Stimulated activated naive CD8-positive, alpha-beta T cell treated with anti-CD3 and anti-CD28 coated beads, Interleukin-15, Interleukin-2, amounts not matched to agents 100 ng/mL and 50 ng/mL, for 24 hours (primary cell): ENCODE results near the gene FLT1.

Experiments used
- H3K27ac Mint-ChIP-seq: one replicate; pipeline ENCODE4 v1.8.0; 2021; ENCODE audit warnings: mild to moderate bottlenecking, mixed read lengths
- H3K27me3 Mint-ChIP-seq: one replicate; pipeline ENCODE4 v1.8.0; 2021; ENCODE audit warnings: mixed read lengths
- H3K36me3 Mint-ChIP-seq: one replicate; pipeline ENCODE4 v1.8.0; 2021; ENCODE audit warnings: low read depth, mixed read lengths
- H3K4me1 Mint-ChIP-seq: one replicate; pipeline ENCODE4 v1.8.0; 2021; ENCODE audit warnings: low read depth, mixed read lengths
- H3K4me3 Mint-ChIP-seq: one replicate; pipeline ENCODE4 v1.8.0; 2021; ENCODE audit warnings: mild to moderate bottlenecking, mixed read lengths
- H3K9me3 Mint-ChIP-seq: one replicate; pipeline ENCODE4 v1.8.0; 2021; ENCODE audit warnings: mixed read lengths

The FLT1 gene

DNA sequence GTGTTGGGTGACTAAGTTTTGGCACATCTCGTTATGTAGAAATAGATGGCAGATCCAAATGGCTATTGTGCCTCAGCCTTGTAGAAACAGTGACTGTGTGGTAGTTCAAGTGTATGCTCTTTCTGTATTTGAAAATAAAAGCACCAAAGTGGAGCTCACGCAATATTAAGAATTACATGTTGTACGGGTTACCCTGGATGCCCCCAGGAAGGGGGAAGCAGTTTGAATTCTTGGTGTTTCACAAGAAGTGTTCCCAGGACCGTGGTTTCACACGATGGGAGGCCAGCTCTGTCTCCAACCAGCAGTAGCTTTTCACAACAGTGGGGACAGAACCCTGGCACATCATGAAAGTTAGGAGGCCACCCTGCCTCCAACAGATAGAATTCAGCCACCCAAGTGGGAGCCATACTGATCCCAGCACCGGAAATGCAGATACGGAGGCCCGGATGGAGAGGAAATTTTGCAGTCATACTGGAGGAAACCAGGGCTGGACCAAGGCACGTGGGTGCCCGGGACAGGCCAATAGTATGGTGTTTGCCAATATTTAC, 8.9 kb downstream of the FLT1 start:
- Mint-ChIP-seq H3K4me3 (no peak overlapping the region), H3K27me3 (peaks cover 28% of the 10 kb centered on the region), H3K4me1 (peaks cover 17% of the 10 kb centered on the region), H3K9me3 (no peaks in the 10 kb centered on the region), H3K27ac (no peak overlapping the region), H3K36me3 (peaks cover 4% of the 10 kb centered on the region)

GRCh38 chr13:28485551-28485950, 9.4 kb downstream of the FLT1 start:
- Mint-ChIP-seq H3K9me3 (no peaks in the 10 kb centered on the region), H3K4me1 (peaks cover 13% of the 10 kb centered on the region), H3K36me3 (peaks cover under 1% of the 10 kb centered on the region), H3K4me3 (no peak overlapping the region), H3K27ac (no peak overlapping the region), H3K27me3 (peaks cover 23% of the 10 kb centered on the region)

DNA sequence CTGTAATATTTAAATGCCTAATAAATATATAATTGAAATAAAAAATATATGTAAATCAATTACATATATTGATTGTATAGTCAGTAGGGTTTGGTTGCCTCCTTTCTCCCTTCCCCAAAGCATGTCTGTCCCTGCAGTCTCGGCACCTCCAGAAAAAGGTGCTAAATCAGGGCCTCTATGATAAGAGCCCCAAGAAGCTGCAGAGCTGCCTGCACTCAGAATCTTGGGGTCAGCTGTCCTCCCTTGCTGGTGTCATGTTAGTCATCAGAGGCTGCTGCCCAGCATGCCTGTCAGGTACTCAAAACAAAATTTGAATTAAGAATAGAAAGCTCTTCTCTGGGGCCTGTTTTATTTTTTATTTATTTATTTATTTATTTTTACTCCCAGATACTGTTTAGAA, 9.8 kb downstream of the FLT1 start:
- Mint-ChIP-seq H3K36me3 (no peaks in the 10 kb centered on the region), H3K4me3 (no peak overlapping the region), H3K27me3 (peaks cover 18% of the 10 kb centered on the region), H3K4me1 (peaks cover 8% of the 10 kb centered on the region), H3K27ac (no peak overlapping the region), H3K9me3 (no peaks in the 10 kb centered on the region)

DNA sequence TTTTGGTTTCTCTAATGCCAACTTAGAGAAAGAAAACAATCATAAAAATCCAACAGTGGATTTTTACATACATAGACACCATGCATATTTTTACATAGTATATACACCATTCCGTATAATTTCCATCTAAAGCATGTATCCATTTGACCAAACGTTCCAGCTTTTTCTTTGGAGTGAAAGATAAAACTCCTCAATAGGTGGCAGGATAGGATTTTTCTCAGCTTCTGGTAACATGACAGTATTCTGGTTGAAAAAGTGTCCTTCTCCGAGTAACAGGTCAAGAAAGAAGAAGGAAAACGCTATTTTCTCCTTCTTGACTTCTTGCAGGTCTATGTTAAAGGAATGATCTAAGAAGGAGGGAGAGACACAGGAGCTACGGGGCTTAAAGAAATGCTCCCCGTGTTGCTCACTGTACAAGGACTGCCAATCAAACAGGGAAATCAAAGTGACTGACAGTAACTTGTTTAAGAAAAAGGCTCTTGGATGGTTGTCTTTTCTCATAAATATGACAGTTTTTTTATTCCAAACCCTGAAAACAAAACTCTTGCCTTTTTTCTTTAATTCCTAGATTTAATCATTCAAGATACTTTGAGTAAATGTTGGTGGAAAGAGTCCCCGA, 11.5 kb downstream of the FLT1 start:
- H3K27me3 Mint-ChIP-seq: peaks cover 10% of the 10 kb centered on the region
- no peaks in the 10 kb centered on the region for H3K36me3 Mint-ChIP-seq
- no peak overlapping the region for H3K4me3 Mint-ChIP-seq
- no peaks in the 10 kb centered on the region for H3K9me3 Mint-ChIP-seq
- no peak overlapping the region for H3K27ac Mint-ChIP-seq
- no peaks in the 10 kb centered on the region for H3K4me1 Mint-ChIP-seq

GRCh38 chr13:28479005-28479404, 15.9 kb downstream of the FLT1 start:
- Mint-ChIP-seq H3K27me3 (peaks cover 10% of the 10 kb centered on the region), H3K27ac (no peak overlapping the region), H3K4me1 (peaks cover 3% of the 10 kb centered on the region), H3K4me3 (no peak overlapping the region), H3K36me3 (no peaks in the 10 kb centered on the region), H3K9me3 (no peaks in the 10 kb centered on the region)

GRCh38 chr13:28478127-28478526, 16.8 kb downstream of the FLT1 start:
- Mint-ChIP-seq H3K9me3 (peaks cover under 1% of the 10 kb centered on the region), H3K36me3 (no peaks in the 10 kb centered on the region), H3K27ac (no peak overlapping the region), H3K27me3 (peaks cover 3% of the 10 kb centered on the region), H3K4me3 (no peak overlapping the region), H3K4me1 (peaks cover 3% of the 10 kb centered on the region)

- H3K27ac Mint-ChIP-seq: no peak overlapping the region
- peaks cover 3% of the 10 kb centered on the region for H3K4me1 Mint-ChIP-seq
- no peak overlapping the region for H3K4me3 Mint-ChIP-seq
- peaks cover 5% of the 10 kb centered on the region for H3K9me3 Mint-ChIP-seq
- no peaks in the 10 kb centered on the region for H3K27me3 Mint-ChIP-seq
- no peaks in the 10 kb centered on the region for H3K36me3 Mint-ChIP-seq
These were observed 17.3 kb downstream of the FLT1 start for GRCh38 chr13:28477709-28477973.

DNA sequence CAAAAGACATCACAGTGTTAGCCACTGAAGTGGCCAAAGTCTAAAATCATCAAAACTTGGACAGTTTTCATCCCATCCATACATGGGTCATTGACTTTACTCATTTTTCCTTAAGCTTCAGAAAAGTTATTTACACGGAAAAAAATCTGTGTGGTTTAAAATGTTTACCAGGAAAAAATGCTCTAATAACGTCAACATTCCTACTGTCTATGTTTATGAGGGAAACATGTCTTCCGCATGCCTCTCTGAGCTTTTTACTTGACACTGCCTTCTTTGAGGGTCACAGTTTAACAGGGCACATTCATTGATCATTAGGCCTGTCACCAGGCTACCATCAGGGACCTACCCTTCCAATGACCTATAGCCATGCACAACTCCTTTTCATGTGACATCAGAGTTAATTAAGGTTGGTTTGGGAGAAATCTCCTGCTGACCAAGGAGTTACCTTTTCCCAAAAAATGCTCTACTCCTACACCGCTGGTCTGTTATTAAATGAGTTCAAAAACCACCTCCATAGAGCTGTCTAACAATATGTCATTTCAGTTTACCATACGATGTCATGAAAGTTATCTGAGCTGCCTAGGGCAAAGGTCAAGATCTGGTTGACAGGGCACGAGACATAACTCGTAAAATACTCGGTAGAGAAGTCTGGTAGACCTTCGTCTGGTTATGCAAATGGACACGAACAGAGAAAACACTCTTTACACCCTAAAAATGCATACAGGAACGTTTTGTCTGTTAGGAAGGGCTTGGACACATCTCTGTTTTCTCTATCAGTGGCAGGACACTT, 17.8 kb downstream of the FLT1 start:
- Mint-ChIP-seq H3K36me3 (no peaks in the 10 kb centered on the region), H3K27me3 (no peaks in the 10 kb centered on the region), H3K9me3 (peaks cover 7% of the 10 kb centered on the region), H3K27ac (no peak overlapping the region), H3K4me1 (peaks cover 3% of the 10 kb centered on the region), H3K4me3 (no peak overlapping the region)

DNA sequence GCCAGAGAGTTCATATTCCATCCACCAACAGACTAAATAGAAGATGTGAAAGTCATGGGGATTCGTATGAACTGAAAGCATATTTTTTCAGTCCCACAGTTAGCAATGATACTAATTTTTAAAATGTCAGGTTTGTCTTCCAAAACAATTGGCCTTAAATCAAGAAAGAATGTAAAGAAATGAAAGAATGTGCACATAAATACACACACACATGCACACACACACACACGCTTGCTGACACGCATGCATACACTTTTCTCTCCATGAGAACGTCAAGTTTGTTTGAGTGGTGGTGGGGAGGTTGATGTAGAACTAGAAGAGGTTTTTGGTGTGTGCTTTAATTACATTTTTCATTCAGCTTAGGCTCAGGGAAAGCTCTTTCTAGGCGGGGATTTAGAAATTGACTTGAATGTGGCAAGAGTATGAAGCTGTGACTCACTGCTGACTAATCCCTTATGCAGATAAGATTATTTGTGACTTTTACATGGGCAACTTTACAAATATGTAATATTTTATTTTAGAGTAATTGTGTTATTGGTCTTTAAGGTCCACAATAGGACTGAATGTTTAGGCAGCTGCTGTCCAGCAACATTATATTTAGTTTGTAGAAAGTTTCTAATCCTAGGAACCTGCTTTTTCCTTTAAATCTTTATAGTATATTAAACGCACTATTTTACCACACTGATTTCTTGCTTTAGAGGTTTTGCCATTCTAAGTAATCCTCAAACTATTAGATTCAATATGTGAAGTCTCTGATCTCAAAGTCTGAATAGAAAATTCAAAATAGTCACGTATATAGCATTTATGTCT, 18.8 kb downstream of the FLT1 start:
- no peaks in the 10 kb centered on the region for H3K27me3 Mint-ChIP-seq
- peaks cover 7% of the 10 kb centered on the region for H3K9me3 Mint-ChIP-seq
- H3K27ac Mint-ChIP-seq: peak overlapping the region; percentile 3
- peaks cover 3% of the 10 kb centered on the region for H3K4me1 Mint-ChIP-seq
- no peaks in the 10 kb centered on the region for H3K36me3 Mint-ChIP-seq
- no peak overlapping the region for H3K4me3 Mint-ChIP-seq

GRCh38 chr13:28474491-28475134, 20.3 kb downstream of the FLT1 start:
- Mint-ChIP-seq H3K27ac (no peak overlapping the region), H3K4me1 (peaks cover 3% of the 10 kb centered on the region), H3K4me3 (no peak overlapping the region), H3K27me3 (no peaks in the 10 kb centered on the region), H3K9me3 (peaks cover 7% of the 10 kb centered on the region), H3K36me3 (no peaks in the 10 kb centered on the region)

- H3K9me3 Mint-ChIP-seq: peaks cover 7% of the 10 kb centered on the region
- no peak overlapping the region for H3K27ac Mint-ChIP-seq
- H3K4me1 Mint-ChIP-seq: peaks cover 3% of the 10 kb centered on the region
- no peaks in the 10 kb centered on the region for H3K27me3 Mint-ChIP-seq
- no peak overlapping the region for H3K4me3 Mint-ChIP-seq
- H3K36me3 Mint-ChIP-seq: no peaks in the 10 kb centered on the region
These were observed 21.9 kb downstream of the FLT1 start for GRCh38 chr13:28473044-28473443.

- H3K27me3 Mint-ChIP-seq: no peaks in the 10 kb centered on the region
- no peak overlapping the region for H3K4me3 Mint-ChIP-seq
- H3K9me3 Mint-ChIP-seq: peaks cover 7% of the 10 kb centered on the region
- no peaks in the 10 kb centered on the region for H3K36me3 Mint-ChIP-seq
- H3K4me1 Mint-ChIP-seq: peaks cover 3% of the 10 kb centered on the region
- no peak overlapping the region for H3K27ac Mint-ChIP-seq
These were observed 23.5 kb downstream of the FLT1 start for GRCh38 chr13:28471421-28471820.

DNA sequence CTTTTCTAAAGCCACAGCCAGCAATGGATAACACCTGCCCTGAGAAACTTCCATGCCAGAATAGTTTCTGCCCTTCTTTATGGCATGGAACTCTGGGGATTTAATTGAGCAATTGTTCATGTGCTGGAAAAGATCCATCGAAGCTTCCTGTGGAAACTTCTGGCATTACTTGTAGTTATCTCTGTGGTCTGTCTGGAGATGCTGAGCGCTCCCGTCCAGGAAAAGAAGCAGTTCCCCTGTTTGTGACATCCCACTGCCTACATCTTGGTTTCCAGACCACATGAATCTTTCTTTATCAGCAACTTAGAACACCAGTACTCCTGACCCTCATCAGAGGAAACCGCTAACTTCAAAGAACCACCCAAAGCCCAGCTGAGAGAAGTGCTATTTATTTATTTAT, 24.6 kb downstream of the FLT1 start:
- Mint-ChIP-seq H3K9me3 (peaks cover 7% of the 10 kb centered on the region), H3K36me3 (no peaks in the 10 kb centered on the region), H3K4me3 (no peak overlapping the region), H3K4me1 (no peaks in the 10 kb centered on the region), H3K27ac (no peak overlapping the region), H3K27me3 (no peaks in the 10 kb centered on the region)

DNA sequence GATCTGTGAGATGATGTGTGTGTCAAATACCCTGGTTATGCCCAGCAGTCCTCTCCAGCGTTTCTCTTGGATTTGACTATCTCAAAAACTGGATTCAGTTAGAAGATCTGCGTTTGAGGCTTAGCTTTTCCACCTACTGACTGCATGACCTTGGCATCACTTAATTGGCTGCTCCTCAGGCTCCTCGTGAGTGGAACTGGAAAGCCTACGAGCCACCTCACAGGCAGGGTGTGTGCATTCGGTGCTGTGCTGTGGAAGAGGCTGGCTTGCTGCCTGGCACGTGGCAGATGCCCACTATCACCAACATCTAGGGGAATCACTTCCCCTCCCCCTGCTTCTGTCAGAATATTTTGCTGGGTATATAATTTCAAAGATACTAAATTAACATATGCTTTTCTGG, 25.6 kb downstream of the FLT1 start:
- H3K4me3 Mint-ChIP-seq: no peak overlapping the region
- peaks cover 7% of the 10 kb centered on the region for H3K9me3 Mint-ChIP-seq
- no peaks in the 10 kb centered on the region for H3K36me3 Mint-ChIP-seq
- H3K4me1 Mint-ChIP-seq: no peaks in the 10 kb centered on the region
- no peak overlapping the region for H3K27ac Mint-ChIP-seq
- H3K27me3 Mint-ChIP-seq: no peaks in the 10 kb centered on the region
